ENCODE data around the gene CCDC71L. TPM values are rescaled to one million over a fixed set of nuclear protein-coding genes. Genes with fewer than 3 reads are reported as not detected.

The CCDC71L gene
- total and polyA plus RNA-seq, 2 experiments from 2014 or later: 14.8 to 24.3 TPM

- peaks cover 9% of the 10 kb centered on the region for H3K9me3 ChIP-seq (ENCODE audit: low read depth)
- no peak for DNase-seq (ENCODE audit: low spot score)
- no peak overlapping the region for H3K27ac ChIP-seq
- H3K9me2 ChIP-seq (replicated peaks; ENCODE audit: insufficient read depth): no peaks in the 10 kb centered on the region
- H3K4me1 ChIP-seq (ENCODE audit: insufficient read depth): peaks cover 17% of the 10 kb centered on the region
- H3K27me3 ChIP-seq: no peaks in the 10 kb centered on the region
- H3K36me3 ChIP-seq (replicated peaks; ENCODE audit: insufficient read depth, low read depth): no peaks in the 10 kb centered on the region
- H3K4me3 ChIP-seq: no peak overlapping the region
- no peaks in the 10 kb centered on the region for H4K20me1 ChIP-seq (ENCODE audit: insufficient read depth, poor library complexity, severe bottlenecking)
- TF ChIP-seq CTCF (IDR thresholded peaks at IDR 0.05; ENCODE audit: poor library complexity) (no peak), EZH2 (IDR thresholded peaks at IDR 0.05; ENCODE audit: borderline replicate concordance) (no peak), EZH2phosphoT487 (IDR thresholded peaks at IDR 0.05; ENCODE audit: low read depth, severe bottlenecking, unreplicated experiment) (no peak)
- H2AFZ ChIP-seq: no peak overlapping the region
- no peak overlapping the region for H3K4me2 ChIP-seq
- H3K79me2 ChIP-seq: no peaks in the 10 kb centered on the region
Observed at GRCh38 chr7:106620034-106620433, 40.9 kb downstream of the CCDC71L start.

- H2AFZ ChIP-seq: no peak overlapping the region
- peaks cover 9% of the 10 kb centered on the region for H3K9me3 ChIP-seq (ENCODE audit: low read depth)
- DNase-seq (ENCODE audit: low spot score): no peak
- H3K4me3 ChIP-seq: no peak overlapping the region
- WGBS (ENCODE audit: low lambda C conversion rate, missing lambda C conversion rate): 98% methylated on average over 4 of the region's 4 CpGs
- H4K20me1 ChIP-seq (ENCODE audit: insufficient read depth, poor library complexity, severe bottlenecking): no peaks in the 10 kb centered on the region
- no peaks in the 10 kb centered on the region for H3K36me3 ChIP-seq (replicated peaks; ENCODE audit: insufficient read depth, low read depth)
- H3K4me2 ChIP-seq: no peak overlapping the region
- no peak overlapping the region for H3K27ac ChIP-seq
- no peaks in the 10 kb centered on the region for H3K9me2 ChIP-seq (replicated peaks; ENCODE audit: insufficient read depth)
- H3K79me2 ChIP-seq: no peaks in the 10 kb centered on the region
- H3K27me3 ChIP-seq: no peaks in the 10 kb centered on the region
- no peak for TF ChIP-seq EZH2phosphoT487 (IDR thresholded peaks at IDR 0.05; ENCODE audit: low read depth, severe bottlenecking, unreplicated experiment)
- no peak for TF ChIP-seq EZH2 (IDR thresholded peaks at IDR 0.05; ENCODE audit: borderline replicate concordance)
- no peak for TF ChIP-seq CTCF (IDR thresholded peaks at IDR 0.05; ENCODE audit: poor library complexity)
- peaks cover 13% of the 10 kb centered on the region for H3K4me1 ChIP-seq (ENCODE audit: insufficient read depth)
Observed at GRCh38 chr7:106619213-106619612, 41.7 kb downstream of the CCDC71L start.

GRCh38 chr7:106618480-106618879 lies 42.5 kb downstream of the CCDC71L start:
- 83% methylated on average over 1 of the region's 1 CpG for WGBS (ENCODE audit: low lambda C conversion rate, missing lambda C conversion rate)
- no peak overlapping the region for H2AFZ ChIP-seq
- no peaks in the 10 kb centered on the region for H3K9me2 ChIP-seq (replicated peaks; ENCODE audit: insufficient read depth)
- H3K36me3 ChIP-seq (replicated peaks; ENCODE audit: insufficient read depth, low read depth): no peaks in the 10 kb centered on the region
- no peaks in the 10 kb centered on the region for H4K20me1 ChIP-seq (ENCODE audit: insufficient read depth, poor library complexity, severe bottlenecking)
- H3K4me3 ChIP-seq: no peak overlapping the region
- H3K79me2 ChIP-seq: no peaks in the 10 kb centered on the region
- TF ChIP-seq EZH2phosphoT487 (IDR thresholded peaks at IDR 0.05; ENCODE audit: low read depth, severe bottlenecking, unreplicated experiment) (no peak), CTCF (IDR thresholded peaks at IDR 0.05; ENCODE audit: poor library complexity) (no peak), EZH2 (IDR thresholded peaks at IDR 0.05; ENCODE audit: borderline replicate concordance) (no peak)
- no peak overlapping the region for H3K27ac ChIP-seq
- peaks cover 11% of the 10 kb centered on the region for H3K4me1 ChIP-seq (ENCODE audit: insufficient read depth)
- DNase-seq (ENCODE audit: low spot score): no peak
- H3K27me3 ChIP-seq: no peaks in the 10 kb centered on the region
- H3K4me2 ChIP-seq: no peak overlapping the region
- H3K9me3 ChIP-seq (ENCODE audit: low read depth): peaks cover 9% of the 10 kb centered on the region

- Histone ChIP-seq H3K36me3 (replicated peaks; ENCODE audit: insufficient read depth, low read depth) (no peaks in the 10 kb centered on the region), H3K27ac (no peak overlapping the region)
Observed at GRCh38 chr7:106617860-106618259, 43.1 kb downstream of the CCDC71L start.

More at GRCh38 chr7:106617860-106618259, 43.1 kb downstream of the CCDC71L start:
- Histone ChIP-seq H3K4me2 (no peak overlapping the region), H4K20me1 (ENCODE audit: insufficient read depth, poor library complexity, severe bottlenecking) (no peaks in the 10 kb centered on the region), H3K9me2 (replicated peaks; ENCODE audit: insufficient read depth) (no peaks in the 10 kb centered on the region), H3K27me3 (no peaks in the 10 kb centered on the region), H2AFZ (no peak overlapping the region), H3K4me3 (no peak overlapping the region), H3K4me1 (ENCODE audit: insufficient read depth) (peaks cover 11% of the 10 kb centered on the region), H3K79me2 (no peaks in the 10 kb centered on the region), H3K9me3 (ENCODE audit: low read depth) (peaks cover 9% of the 10 kb centered on the region)
- no peak for DNase-seq (ENCODE audit: low spot score)
- WGBS (ENCODE audit: low lambda C conversion rate, missing lambda C conversion rate): 53% methylated on average over 2 of the region's 2 CpGs
- TF ChIP-seq CTCF (IDR thresholded peaks at IDR 0.05; ENCODE audit: poor library complexity): no peak
- TF ChIP-seq EZH2 (IDR thresholded peaks at IDR 0.05; ENCODE audit: borderline replicate concordance): no peak
- no peak for TF ChIP-seq EZH2phosphoT487 (IDR thresholded peaks at IDR 0.05; ENCODE audit: low read depth, severe bottlenecking, unreplicated experiment)

Data from hepatocyte (in vitro differentiated cells).